ACHN (cell line): Measurements from ENCODE around the gene NDFIP1.

Source experiments
- DNase-seq: peaks from one replicate; pipeline ENCODE4 v3.0.0-alpha.2; 2015
- in situ Hi-C: cut with HindIII; loops from 2 replicates; pipeline ENCODE4 v1.10.0; 2017; ENCODE audit warnings: low sequenced_read_pairs, low pct_ligation_motif_present, low pct_unique_long_range_greater_than_20kb

Gene NDFIP1

DNA sequence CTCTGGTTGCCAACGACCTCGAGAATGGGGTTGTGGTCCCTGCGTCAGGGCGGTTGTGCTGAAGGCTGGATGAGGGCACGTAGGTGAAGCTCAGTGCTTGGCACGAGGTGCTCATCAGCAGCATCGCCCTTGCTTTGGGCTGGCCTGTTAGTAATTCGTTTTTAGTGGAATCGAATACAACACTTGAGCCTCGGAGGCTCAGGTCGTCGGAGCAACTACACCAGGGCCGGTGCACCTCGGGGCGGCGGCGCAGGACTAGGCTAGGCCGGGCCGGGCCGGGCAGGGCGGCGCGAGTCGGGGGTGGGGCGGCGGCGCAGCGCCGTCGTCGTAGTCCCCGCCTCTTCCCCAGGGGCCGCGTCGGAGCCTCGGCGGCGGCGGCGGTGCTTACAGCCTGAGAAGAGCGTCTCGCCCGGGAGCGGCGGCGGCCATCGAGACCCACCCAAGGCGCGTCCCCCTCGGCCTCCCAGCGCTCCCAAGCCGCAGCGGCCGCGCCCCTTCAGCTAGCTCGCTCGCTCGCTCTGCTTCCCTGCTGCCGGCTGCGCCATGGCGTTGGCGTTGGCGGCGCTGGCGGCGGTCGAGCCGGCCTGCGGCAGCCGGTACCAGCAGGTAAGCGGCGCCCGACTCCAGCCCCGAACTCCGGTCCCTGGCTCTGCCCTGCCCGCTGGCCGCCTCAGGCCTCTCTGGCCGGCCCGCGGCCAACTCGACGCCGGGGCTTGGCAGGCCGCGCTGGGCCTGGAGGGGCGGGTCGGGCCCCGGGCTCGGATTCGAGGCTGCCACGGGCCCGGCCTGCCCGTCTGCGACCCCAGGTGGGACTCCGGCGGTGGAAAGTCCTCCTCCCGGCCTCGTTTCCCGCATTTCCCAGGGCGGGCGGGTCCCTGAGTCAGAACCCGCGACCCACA lies at the start of gene NDFIP1:
Gene NDFIP1, plus strand, starts transcription at position 348 of the 899 bp plus-strand sequence. Its CDS starts 196 bp downstream, at position 544.
- peak; percentile 79 for DNase-seq
- in situ Hi-C loops: no loop called here

GRCh38 chr5:142059304-142059940 lies 49.2 kb upstream of the NDFIP1 start:
- DNase-seq: peak; percentile 21
- in situ Hi-C loops: no loop called here

GRCh38 chr5:142063376-142063775 lies 45.2 kb upstream of the NDFIP1 start:
- in situ Hi-C loops: no loop called here
- DNase-seq: no peak

DNA sequence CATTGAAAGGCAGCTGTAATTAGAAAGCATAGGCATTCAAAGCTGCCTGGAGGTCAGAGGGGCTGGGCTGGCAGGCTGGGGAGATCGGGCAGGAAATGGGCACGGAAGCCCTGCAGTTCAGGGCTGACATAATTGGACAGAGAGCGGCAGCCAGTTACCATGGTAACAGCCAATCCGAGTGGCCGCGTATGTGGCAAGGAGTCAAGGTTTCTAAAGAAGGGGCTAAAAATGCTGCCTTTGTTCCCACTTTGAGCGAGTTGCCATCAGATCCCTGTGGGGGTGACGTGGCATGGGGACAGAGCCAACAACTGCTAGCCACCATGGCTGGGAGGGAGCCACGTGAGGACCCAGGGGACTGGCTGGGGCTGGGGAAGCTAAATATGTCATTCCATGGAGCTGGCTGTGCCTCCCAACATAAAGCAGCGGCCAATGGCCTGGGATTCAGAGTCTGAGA lies 44.7 kb upstream of the NDFIP1 start:
- in situ Hi-C loops: no loop called here
- no peak for DNase-seq

GRCh38 chr5:142065273-142065672 lies 43.3 kb upstream of the NDFIP1 start:
- DNase-seq: no peak
- in situ Hi-C loops: no loop called here

- no peak for DNase-seq
- in situ Hi-C loops: no loop called here
These were observed 38.8 kb upstream of the NDFIP1 start for GRCh38 chr5:142069606-142070399.

- no peak for DNase-seq
These were observed 37.8 kb upstream of the NDFIP1 start for GRCh38 chr5:142070734-142071133.

DNA sequence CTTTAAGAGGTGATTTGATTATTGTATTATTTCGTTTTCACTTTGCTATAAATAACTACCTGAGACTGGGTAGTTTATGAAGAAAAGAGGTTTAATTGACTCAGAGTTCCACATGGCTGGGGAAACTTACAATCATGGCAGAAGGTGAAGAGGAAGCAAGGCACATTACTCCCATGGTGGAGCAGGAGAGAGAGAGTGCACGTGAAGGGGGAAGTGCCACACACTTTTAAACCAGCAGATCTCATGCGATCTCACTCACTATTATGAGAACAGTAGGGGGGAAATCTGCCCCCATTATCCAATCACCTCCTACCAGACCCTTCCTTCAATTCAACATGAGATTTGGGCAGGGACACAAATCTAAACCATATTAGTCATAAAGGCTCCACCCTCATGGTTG lies 36.1 kb upstream of the NDFIP1 start:
- in situ Hi-C loops: no loop called here
- no peak for DNase-seq

More at GRCh38 chr5:142070734-142071133, 37.8 kb upstream of the NDFIP1 start:
- in situ Hi-C loops: no loop called here

DNA sequence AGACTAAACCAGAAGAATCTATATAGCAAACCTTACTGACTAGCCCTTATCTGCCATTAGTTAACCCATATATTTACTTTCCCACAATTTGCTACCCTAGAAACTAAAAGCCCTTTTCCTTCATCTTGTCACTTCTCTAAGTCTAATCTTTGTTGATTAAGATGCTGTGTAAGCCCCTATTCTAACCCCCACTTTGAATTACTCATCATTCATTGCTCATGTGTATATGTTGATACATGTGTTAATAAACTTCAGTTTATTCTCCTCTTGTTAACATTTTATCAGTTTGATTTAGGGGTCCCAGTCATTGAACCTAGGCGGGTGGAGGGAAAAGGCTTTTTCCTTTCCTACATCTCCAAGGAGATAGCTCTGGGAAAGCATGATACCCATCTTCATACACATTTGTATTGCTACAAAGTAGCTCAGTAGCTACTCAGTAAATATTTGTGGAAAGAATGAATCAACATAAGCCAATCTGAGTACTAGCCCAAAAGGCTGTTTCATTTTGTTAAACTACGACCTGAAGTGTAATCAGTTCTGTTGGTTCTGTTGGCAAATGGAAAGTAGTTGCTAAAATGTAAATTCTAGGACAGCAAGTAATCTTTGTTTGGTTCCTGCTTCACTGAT lies 35.1 kb upstream of the NDFIP1 start:
- in situ Hi-C loops: no loop called here
- DNase-seq: no peak

DNA sequence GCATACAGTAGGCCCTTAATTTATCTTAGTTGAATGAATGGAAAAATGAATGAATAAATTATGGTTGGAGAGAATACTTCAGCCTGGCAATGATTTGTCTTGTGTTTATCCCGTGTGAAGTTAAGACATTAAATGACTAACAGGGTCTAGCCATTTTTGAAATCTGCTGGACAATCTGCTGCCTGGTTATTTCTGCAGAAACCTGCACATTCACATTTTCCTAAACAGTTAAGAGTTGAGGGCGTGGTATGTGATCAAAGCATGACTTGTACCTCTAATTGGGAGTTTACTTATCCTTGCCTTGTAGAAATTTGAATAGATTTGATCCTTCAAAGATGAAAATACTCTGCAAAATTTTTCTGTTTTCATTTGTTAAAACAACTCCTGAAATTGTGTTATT lies 34.6 kb upstream of the NDFIP1 start:
- in situ Hi-C loops: no loop called here
- DNase-seq: no peak

DNA sequence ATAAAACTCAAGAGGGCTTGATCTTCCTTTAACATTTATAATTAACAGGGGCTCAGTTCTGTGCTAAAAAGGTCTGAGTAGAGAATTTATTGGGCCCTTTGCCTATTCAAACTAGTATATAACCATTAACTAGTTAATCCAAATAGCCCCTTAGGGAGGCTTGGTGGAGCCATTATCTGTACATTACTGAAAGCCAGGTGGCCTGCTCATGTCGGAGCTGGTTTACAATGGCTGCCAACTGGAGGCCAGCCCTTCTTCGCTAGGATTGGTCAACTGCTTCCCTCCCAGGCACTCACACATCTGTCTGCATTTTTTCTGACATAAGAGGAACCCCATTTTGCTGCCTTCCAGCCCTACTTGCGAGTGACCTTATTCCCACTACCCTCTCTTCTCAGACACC lies 30.4 kb upstream of the NDFIP1 start:
- DNase-seq: no peak
- in situ Hi-C loops: no loop called here

DNA sequence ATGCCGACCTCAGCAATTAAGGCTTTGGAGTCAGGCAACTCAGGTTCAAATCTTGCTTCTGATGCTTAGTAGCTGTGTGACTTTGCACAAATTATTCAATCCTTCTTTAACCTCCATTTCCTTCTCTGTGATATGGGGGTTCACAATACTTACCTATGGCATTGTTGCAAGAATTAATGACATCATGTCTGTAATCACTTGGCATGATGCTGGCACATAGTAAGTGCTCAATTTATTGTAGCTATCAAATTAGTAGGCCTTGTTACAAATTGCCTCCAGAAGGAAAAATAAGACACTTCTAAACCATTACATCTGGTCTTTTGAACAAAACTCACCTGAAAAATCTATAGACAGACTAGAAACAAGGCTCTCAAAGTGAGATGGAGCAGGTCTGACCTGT lies 29.9 kb upstream of the NDFIP1 start:
- in situ Hi-C loops: no loop called here
- DNase-seq: no peak

- no peak for DNase-seq
- in situ Hi-C loops: no loop called here
These were observed 29.3 kb upstream of the NDFIP1 start for GRCh38 chr5:142079306-142079721.

- in situ Hi-C loops: no loop called here
- no peak for DNase-seq
These were observed 28.3 kb upstream of the NDFIP1 start for GRCh38 chr5:142080248-142080647.

- DNase-seq: no peak
- in situ Hi-C loops: no loop called here
These were observed 26.3 kb upstream of the NDFIP1 start for GRCh38 chr5:142082182-142082781.

- DNase-seq: no peak
- in situ Hi-C loops: no loop called here
These were observed 22.4 kb upstream of the NDFIP1 start for GRCh38 chr5:142086229-142086628.

GRCh38 chr5:142086679-142087078 lies 21.9 kb upstream of the NDFIP1 start:
- in situ Hi-C loops: no loop called here
- DNase-seq: no peak

DNA sequence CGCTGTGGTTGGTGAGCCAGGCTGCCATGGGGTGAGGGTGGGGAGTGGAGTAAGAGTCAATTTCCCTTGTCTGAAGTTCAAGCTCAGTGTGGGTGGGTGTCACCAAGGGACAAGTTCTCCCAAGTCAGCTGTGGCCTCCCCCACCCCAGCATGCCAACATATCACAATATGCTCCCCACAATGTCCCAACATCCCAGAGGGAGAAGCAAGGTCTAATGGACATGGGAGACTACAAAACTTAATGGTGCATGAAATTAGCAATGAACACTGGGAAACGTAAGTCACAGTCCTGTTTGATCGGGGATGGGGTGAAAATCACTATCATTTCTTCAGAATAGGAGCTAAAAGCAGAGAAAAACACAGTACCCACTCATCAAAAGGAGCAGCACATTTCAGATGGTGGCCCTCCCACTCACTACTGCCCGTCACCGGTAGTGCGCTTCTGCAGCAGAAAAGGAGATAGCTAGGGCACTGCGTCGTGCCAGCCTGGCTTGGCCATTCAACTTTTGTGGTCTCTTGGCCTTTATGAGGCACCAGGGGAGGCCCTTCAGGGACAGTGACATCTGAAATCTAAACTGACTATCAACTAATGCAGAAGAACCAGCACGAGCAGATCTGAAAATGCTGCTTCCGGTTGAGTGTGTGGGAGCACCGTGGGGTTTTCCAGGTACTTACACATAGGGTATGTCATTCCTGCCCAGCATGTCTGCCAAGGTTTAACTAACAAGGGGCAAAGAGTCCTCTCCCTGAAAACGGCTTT lies 20.5 kb upstream of the NDFIP1 start:
- in situ Hi-C loops: no loop called here

More for the DNA sequence above, 20.5 kb upstream of the NDFIP1 start:
- no peak for DNase-seq
